Vagina (tissue), 2 donors: ENCODE data around the gene ARFGEF3. TPM values are rescaled to one million over a fixed set of nuclear protein-coding genes. Genes with fewer than 3 reads are reported as not detected.

Experiments used
- DNase-seq, 2 donors: peaks; one replicate each; pipeline ENCODE4 v3.0.0-alpha.2; 2017; ENCODE audit errors: extremely low spot score in 2 of 2
- H3K27ac ChIP-seq: fragments of 200-600 bp; sonication (generic); one replicate; pipeline ENCODE4 v1.5.1; 2019
- H3K27me3 ChIP-seq: fragments of 200-600 bp; sonication (generic); one replicate; pipeline ENCODE4 v1.5.1; 2019
- H3K36me3 ChIP-seq, 2 donors: fragments of 200-600 bp; sonication (generic); one replicate each; pipeline ENCODE4 v1.5.1; 2017 to 2019
- H3K4me1 ChIP-seq: fragments of 200-600 bp; sonication (generic); one replicate; pipeline ENCODE4 v1.5.1; 2019
- H3K4me3 ChIP-seq, 2 donors: fragments of 200-600 bp; sonication (generic); 1 replicate in 1 of 2; 2 replicates in 1 of 2; pipeline ENCODE4 v1.5.1; 2016 to 2019
- H3K9me3 ChIP-seq: fragments of 200-600 bp; sonication (generic); one replicate; pipeline ENCODE4 v1.5.1; 2019
- POLR2A ChIP-seq, 2 donors: fragments of 450-650 bp; IDR thresholded peaks; one replicate each; pipeline ENCODE4 v1.6.1; 2017; ENCODE audit warnings: antibody characterized with exemption in 2 of 2, mild to moderate bottlenecking in 2 of 2, moderate library complexity in 2 of 2
- POLR2AphosphoS5 ChIP-seq, 2 donors: sonication (generic); formaldehyde crosslinking; IDR thresholded peaks; one replicate each; pipeline ENCODE4 v1.9.0; 2017; ENCODE audit warnings: antibody characterized with exemption in 2 of 2, mild to moderate bottlenecking in 2 of 2, low read depth in 1 of 2; ENCODE audit not compliant: insufficient read depth in 1 of 2
- intact Hi-C: fragments of 100-400 bp; cut with DNase I; formaldehyde crosslinking; loops from one replicate; pipeline ENCODE4 v1.15.1; 2023
- total RNA-seq: library from RNA; depleted of rRNA; stranded (reverse); fragments of >200 nt; gene quantifications from one replicate; pipeline ENCODE4 v1.2.3, GENCODE V29; 2016
- TF ChIP-seq, protein P1 (sequence below), 3 experiments: fragments of 450-650 bp in 2 of 3; fragments of 200-600 bp in 1 of 3; sonication (generic) in 1 of 3; IDR thresholded peaks; one replicate each; pipeline ENCODE4 v1.5.1; 2017 to 2019; ENCODE audit warnings: antibody characterized with exemption in 3 of 3, mild to moderate bottlenecking in 2 of 3, moderate library complexity in 2 of 3

Gene ARFGEF3
- total RNA-seq, 1 donor from 2014 or later = 2.2 TPM

DNA sequence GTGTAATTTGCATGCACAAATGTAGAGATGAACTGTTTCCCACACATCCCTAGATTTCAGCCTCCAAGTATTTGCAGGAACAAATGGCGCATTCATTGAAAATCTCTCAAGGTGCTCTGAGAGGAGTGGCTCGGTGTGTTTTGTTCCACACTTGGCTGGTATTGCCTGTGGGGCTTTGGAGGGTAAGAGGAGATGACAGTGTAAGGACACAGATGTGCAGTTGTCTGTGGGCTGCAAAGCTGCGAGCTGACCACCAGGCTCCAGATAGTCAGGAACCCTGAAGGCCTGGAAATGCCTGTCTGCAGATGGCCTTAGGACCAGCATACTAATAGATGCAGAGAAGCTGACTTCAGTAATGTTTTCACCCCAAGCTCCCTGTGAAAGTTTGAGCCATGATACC is 114.2 kb downstream of the ARFGEF3 start:
- Histone ChIP-seq H3K27me3 (no peaks in the 10 kb centered on the region), H3K9me3 (no peaks in the 10 kb centered on the region), H3K27ac (no peak overlapping the region), H3K36me3 (no peaks in the 10 kb centered on the region), H3K4me1 (no peaks in the 10 kb centered on the region), H3K4me3 (no peak overlapping the region)
- no peak for DNase-seq
- intact Hi-C loops = loop anchor here (5.0 kb wide), 1 partner anchor 1711 kb away; no protein-coding TSS in a partner anchor
- TF ChIP-seq, protein P1, sequence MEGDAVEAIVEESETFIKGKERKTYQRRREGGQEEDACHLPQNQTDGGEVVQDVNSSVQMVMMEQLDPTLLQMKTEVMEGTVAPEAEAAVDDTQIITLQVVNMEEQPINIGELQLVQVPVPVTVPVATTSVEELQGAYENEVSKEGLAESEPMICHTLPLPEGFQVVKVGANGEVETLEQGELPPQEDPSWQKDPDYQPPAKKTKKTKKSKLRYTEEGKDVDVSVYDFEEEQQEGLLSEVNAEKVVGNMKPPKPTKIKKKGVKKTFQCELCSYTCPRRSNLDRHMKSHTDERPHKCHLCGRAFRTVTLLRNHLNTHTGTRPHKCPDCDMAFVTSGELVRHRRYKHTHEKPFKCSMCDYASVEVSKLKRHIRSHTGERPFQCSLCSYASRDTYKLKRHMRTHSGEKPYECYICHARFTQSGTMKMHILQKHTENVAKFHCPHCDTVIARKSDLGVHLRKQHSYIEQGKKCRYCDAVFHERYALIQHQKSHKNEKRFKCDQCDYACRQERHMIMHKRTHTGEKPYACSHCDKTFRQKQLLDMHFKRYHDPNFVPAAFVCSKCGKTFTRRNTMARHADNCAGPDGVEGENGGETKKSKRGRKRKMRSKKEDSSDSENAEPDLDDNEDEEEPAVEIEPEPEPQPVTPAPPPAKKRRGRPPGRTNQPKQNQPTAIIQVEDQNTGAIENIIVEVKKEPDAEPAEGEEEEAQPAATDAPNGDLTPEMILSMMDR (IDR thresholded peaks at IDR 0.05) = no peak
- no peak for TF ChIP-seq POLR2A (IDR thresholded peaks at IDR 0.05)
- no peak for TF ChIP-seq POLR2AphosphoS5 (IDR thresholded peaks at IDR 0.05; ENCODE audit: insufficient read depth in 1 of 2, low read depth in 1 of 2)

DNA sequence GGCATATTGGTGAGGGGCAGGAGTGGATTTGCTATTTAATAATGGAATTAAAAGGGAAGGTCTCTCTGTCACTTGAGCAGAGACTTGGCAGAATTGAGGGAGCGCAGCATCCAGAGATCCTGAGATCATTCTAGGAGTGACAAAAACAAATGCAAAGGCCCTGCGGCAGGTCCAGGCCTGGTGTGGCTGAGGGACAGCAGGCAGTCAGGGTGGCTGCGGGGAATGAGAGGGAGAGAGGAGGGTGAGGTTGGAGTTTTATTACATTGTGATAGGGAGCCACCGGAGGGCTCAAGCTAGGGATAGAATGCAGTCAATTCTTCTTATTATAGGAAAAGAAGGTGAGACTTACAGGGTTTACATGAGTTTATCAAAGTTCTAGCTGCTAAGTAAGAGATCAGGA is 116.1 kb downstream of the ARFGEF3 start:
- Histone ChIP-seq H3K27me3 (no peaks in the 10 kb centered on the region), H3K27ac (no peak overlapping the region), H3K4me3 (no peak overlapping the region), H3K36me3 (no peaks in the 10 kb centered on the region), H3K4me1 (no peaks in the 10 kb centered on the region), H3K9me3 (no peaks in the 10 kb centered on the region)
- intact Hi-C loops = loop anchor here (5.0 kb wide), 1 partner anchor 1709 kb away; no protein-coding TSS in a partner anchor
- no peak for DNase-seq
- TF ChIP-seq, protein P1 (IDR thresholded peaks at IDR 0.05) = no peak
- no peak for TF ChIP-seq POLR2AphosphoS5 (IDR thresholded peaks at IDR 0.05; ENCODE audit: insufficient read depth in 1 of 2, low read depth in 1 of 2)
- no peak for TF ChIP-seq POLR2A (IDR thresholded peaks at IDR 0.05)

DNA sequence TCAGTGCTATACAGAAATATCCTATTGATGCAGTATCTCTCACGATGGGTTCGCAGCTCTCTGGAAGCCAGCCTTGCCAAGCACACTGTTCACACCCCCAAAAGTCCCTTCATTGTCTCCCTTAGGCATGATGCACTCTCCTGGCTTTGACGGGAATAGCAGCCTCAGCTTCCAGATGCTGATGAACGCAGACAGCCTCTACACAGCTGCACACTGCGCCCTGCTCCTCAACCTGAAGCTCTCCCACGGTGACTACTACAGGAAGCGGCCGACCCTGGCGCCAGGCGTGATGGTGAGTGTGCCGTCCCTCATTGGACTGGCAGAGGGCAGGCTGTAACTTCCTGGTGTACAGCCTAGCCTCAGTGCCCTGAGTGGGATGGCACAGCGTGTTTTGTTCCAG is 116.6 kb downstream of the ARFGEF3 start:
- Histone ChIP-seq H3K27ac (no peak overlapping the region), H3K27me3 (no peaks in the 10 kb centered on the region), H3K9me3 (no peaks in the 10 kb centered on the region), H3K36me3 (no peaks in the 10 kb centered on the region), H3K4me1 (no peaks in the 10 kb centered on the region), H3K4me3 (no peak overlapping the region)
- TF ChIP-seq, protein P1 (IDR thresholded peaks at IDR 0.05) = no peak
- no peak for TF ChIP-seq POLR2A (IDR thresholded peaks at IDR 0.05)
- no peak for TF ChIP-seq POLR2AphosphoS5 (IDR thresholded peaks at IDR 0.05; ENCODE audit: insufficient read depth in 1 of 2, low read depth in 1 of 2)
- intact Hi-C loops = loop anchor here (5.0 kb wide), 1 partner anchor 1709 kb away; no protein-coding TSS in a partner anchor
- DNase-seq = no peak

DNA sequence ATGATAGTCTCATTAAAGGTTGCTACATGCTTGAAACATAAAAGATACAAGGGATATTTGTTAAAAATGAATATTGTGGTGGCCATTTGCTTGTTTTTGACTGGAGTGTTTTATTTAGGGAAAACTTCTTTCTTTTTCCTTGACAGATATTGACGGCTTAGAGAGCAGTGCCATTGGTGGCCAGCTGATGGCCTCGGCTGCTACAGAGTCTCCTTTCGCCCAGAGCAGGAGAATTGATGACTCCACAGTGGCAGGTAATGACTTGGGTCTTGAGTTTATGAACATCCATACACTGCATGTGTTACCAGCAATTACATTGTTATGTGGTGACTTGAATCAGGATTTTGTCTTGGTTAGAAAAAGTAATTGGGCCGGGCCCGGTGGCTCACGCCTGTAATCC is 124.1 kb downstream of the ARFGEF3 start:
- TF ChIP-seq POLR2A (IDR thresholded peaks at IDR 0.05) (no peak), POLR2AphosphoS5 (IDR thresholded peaks at IDR 0.05; ENCODE audit: insufficient read depth in 1 of 2, low read depth in 1 of 2) (no peak)
- TF ChIP-seq, protein P1 (IDR thresholded peaks at IDR 0.05) = no peak
- no peak overlapping the region for H3K4me3 ChIP-seq
- no peaks in the 10 kb centered on the region for H3K27me3 ChIP-seq
- intact Hi-C loops = no loop called here
- no peaks in the 10 kb centered on the region for H3K9me3 ChIP-seq
- no peak for DNase-seq
- H3K36me3 ChIP-seq = no peaks in the 10 kb centered on the region
- no peak overlapping the region for H3K27ac ChIP-seq
- H3K4me1 ChIP-seq = no peaks in the 10 kb centered on the region

DNA sequence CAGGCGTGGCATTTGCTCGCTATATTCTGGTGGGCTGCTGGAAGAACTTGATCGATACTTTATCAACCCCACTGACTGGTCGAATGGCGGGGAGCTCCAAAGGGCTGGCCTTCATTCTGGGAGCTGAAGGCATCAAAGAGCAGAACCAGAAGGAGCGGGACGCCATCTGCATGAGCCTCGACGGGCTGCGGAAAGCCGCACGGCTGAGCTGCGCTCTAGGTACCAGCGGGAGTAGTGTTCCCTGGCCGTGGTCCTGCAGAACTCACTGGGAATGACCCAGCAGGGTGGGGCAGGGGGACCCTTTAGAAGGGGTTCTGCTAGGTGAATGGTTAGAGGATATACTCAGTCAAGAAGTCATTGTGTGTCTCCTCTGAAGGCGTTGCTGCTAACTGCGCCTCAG is 125.0 kb downstream of the ARFGEF3 start:
- intact Hi-C loops = no loop called here

More for the DNA sequence above, 125.0 kb downstream of the ARFGEF3 start:
- no peak overlapping the region for H3K4me3 ChIP-seq
- no peak overlapping the region for H3K27ac ChIP-seq
- no peaks in the 10 kb centered on the region for H3K27me3 ChIP-seq
- H3K4me1 ChIP-seq = no peaks in the 10 kb centered on the region
- H3K9me3 ChIP-seq = no peaks in the 10 kb centered on the region
- DNase-seq = no peak
- H3K36me3 ChIP-seq = no peaks in the 10 kb centered on the region
- TF ChIP-seq, protein P1 (IDR thresholded peaks at IDR 0.05) = no peak
- TF ChIP-seq POLR2A (IDR thresholded peaks at IDR 0.05) = no peak
- no peak for TF ChIP-seq POLR2AphosphoS5 (IDR thresholded peaks at IDR 0.05; ENCODE audit: insufficient read depth in 1 of 2, low read depth in 1 of 2)
